OCI-LY3 (cell line): Measurements from ENCODE around the gene TRA2B.

Experiments used
- CTCF ChIP-seq: fragments of 200-600, 300-600 bp; sonication (generic); IDR thresholded peaks from 2 replicates; pipeline ENCODE4 v1.5.1; 2014; ENCODE audit warnings: antibody characterized with exemption, low read length, low read depth
- EZH2phosphoT487 ChIP-seq: fragments of 200-600 bp; shearing (Covaris generic); IDR thresholded peaks from 2 replicates; pipeline ENCODE4 v1.6.1; 2018; ENCODE audit warnings: antibody characterized with exemption, mixed run types, low read depth

GRCh38 chr3:185934174-185934557 is 3.6 kb downstream of the TRA2B start:
- TF ChIP-seq CTCF (no peak), EZH2phosphoT487 (no peak)
